ENCODE measurements around the gene SEL1L2. TPM values are rescaled to one million over a fixed set of nuclear protein-coding genes. Genes with fewer than 3 reads are reported as not detected.

Gene SEL1L2
- total and polyA plus RNA-seq, 4 donors, result not detected

DNA sequence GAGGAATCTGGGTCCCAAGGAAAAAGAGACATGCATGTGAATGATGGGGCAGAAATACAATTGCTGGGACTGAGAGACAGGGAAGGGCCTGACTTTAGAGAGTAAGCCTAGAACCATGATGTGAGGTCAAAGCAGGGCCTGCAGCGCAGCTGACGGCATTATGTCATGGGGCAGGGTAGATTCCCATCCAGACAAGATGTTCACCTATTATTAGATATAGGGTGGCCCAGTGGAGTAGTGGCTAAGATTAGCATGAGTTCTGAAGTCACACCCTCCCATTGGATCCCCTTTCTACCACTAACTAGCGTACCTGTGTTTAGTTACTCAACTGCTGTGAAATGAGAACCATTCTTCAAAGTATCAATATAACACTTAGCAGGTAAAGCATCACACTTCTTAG lies 166.0 kb downstream of the SEL1L2 start:
- Histone ChIP-seq H3K4me3 (no peak overlapping the region), H3K9me3 (ENCODE audit: control insufficient read depth in 4 of 4, insufficient read depth in 3 of 4, low read length in 3 of 4) (no peaks in the 10 kb centered on the region), H3K27ac (ENCODE audit: low read depth in 1 of 2, low read length in 1 of 2) (no peak overlapping the region), H3K36me3 (ENCODE audit: control insufficient read depth in 4 of 4, insufficient read depth in 4 of 4, low read length in 4 of 4) (no peaks in the 10 kb centered on the region), H3K4me1 (ENCODE audit: control insufficient read depth in 5 of 5, insufficient read depth in 5 of 5, low read length in 5 of 5) (no peaks in the 10 kb centered on the region), H3K27me3 (ENCODE audit: control insufficient read depth in 3 of 3, insufficient read depth in 3 of 3, low read length in 2 of 3) (no peaks in the 10 kb centered on the region), H3K9ac (ENCODE audit: insufficient read depth in 1 of 2, low read length in 2 of 2) (no peak overlapping the region)
- no peak for DNase-seq
- no peak for ATAC-seq (ENCODE audit: insufficient read depth, low FRiP score)
- WGBS, 2 donors, result 98 to 100% methylated on average over 3 of the region's 3 CpGs
- TF ChIP-seq, protein P1, sequence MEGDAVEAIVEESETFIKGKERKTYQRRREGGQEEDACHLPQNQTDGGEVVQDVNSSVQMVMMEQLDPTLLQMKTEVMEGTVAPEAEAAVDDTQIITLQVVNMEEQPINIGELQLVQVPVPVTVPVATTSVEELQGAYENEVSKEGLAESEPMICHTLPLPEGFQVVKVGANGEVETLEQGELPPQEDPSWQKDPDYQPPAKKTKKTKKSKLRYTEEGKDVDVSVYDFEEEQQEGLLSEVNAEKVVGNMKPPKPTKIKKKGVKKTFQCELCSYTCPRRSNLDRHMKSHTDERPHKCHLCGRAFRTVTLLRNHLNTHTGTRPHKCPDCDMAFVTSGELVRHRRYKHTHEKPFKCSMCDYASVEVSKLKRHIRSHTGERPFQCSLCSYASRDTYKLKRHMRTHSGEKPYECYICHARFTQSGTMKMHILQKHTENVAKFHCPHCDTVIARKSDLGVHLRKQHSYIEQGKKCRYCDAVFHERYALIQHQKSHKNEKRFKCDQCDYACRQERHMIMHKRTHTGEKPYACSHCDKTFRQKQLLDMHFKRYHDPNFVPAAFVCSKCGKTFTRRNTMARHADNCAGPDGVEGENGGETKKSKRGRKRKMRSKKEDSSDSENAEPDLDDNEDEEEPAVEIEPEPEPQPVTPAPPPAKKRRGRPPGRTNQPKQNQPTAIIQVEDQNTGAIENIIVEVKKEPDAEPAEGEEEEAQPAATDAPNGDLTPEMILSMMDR (IDR thresholded peaks at IDR 0.05; ENCODE audit: control extremely low read depth, extremely low read depth), result no peak

DNA sequence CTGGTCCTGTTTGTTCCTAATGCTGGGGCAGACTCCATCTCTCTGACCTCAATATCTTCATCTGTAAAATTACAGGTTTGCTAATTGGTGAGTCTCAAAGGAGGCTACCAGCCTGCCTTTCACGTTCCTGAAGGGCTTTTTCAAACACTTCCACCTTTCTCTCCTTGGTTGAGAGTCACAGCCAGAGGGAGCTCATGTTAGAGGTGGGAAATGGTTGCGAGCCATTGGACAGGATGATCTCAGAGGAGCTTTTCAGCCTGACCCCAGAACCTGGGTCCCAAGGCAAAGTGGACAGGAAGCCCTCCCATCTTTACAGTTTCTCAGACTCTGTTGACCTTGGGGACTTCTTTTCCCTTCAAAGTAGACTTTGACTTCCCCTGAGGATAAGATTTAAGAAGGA lies 168.0 kb downstream of the SEL1L2 start:
- WGBS, 2 donors, result 59 to 63% methylated on average over 2 of the region's 2 CpGs
- TF ChIP-seq, protein P1 (IDR thresholded peaks at IDR 0.05; ENCODE audit: control extremely low read depth, extremely low read depth), result no peak
- Histone ChIP-seq H3K27ac (ENCODE audit: low read depth in 1 of 2, low read length in 1 of 2) (peak overlapping the region in 1 of 2 donors; percentile 47), H3K4me1 (ENCODE audit: control insufficient read depth in 5 of 5, insufficient read depth in 5 of 5, low read length in 5 of 5) (no peaks in the 10 kb centered on the region), H3K36me3 (ENCODE audit: control insufficient read depth in 4 of 4, insufficient read depth in 4 of 4, low read length in 4 of 4) (peaks cover 6 to 8% (median 7%) of the 10 kb centered on the region in 4 donors), H3K9ac (ENCODE audit: insufficient read depth in 1 of 2, low read length in 2 of 2) (no peak overlapping the region), H3K9me3 (ENCODE audit: control insufficient read depth in 4 of 4, insufficient read depth in 3 of 4, low read length in 3 of 4) (no peaks in the 10 kb centered on the region), H3K4me3 (no peak overlapping the region), H3K27me3 (ENCODE audit: control insufficient read depth in 3 of 3, insufficient read depth in 3 of 3, low read length in 2 of 3) (no peaks in the 10 kb centered on the region)
- no peak for ATAC-seq (ENCODE audit: insufficient read depth, low FRiP score)
- no peak for DNase-seq

DNA sequence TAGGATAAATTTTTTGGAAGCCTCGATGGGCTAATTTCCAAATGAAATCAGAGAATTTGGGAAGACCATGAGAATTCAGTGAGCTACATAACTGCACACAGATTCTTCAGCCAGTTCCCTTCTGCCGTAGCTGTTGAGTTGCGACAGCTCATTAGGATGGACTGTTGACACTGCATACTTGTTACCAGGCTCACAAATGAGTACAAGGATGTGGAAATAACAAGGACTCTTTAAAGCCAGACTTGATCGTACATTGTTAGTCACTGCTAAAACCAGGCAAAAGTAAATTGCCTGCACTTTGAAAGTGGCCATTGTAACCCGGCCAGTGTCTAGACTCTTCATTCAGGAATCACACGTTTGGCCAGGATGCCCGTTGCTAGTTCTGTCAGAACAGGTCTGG lies 168.5 kb downstream of the SEL1L2 start:
- TF ChIP-seq, protein P1 (IDR thresholded peaks at IDR 0.05; ENCODE audit: control extremely low read depth, extremely low read depth), result no peak
- H3K9ac ChIP-seq (ENCODE audit: insufficient read depth in 1 of 2, low read length in 2 of 2), result no peak overlapping the region
- no peaks in the 10 kb centered on the region for H3K4me1 ChIP-seq (ENCODE audit: control insufficient read depth in 5 of 5, insufficient read depth in 5 of 5, low read length in 5 of 5)
- no peaks in the 10 kb centered on the region for H3K9me3 ChIP-seq (ENCODE audit: control insufficient read depth in 4 of 4, insufficient read depth in 3 of 4, low read length in 3 of 4)
- H3K27me3 ChIP-seq (ENCODE audit: control insufficient read depth in 3 of 3, insufficient read depth in 3 of 3, low read length in 2 of 3), result no peaks in the 10 kb centered on the region
- peaks cover 6 to 8% (median 7%) of the 10 kb centered on the region in 4 donors for H3K36me3 ChIP-seq (ENCODE audit: control insufficient read depth in 4 of 4, insufficient read depth in 4 of 4, low read length in 4 of 4)
- ATAC-seq (ENCODE audit: insufficient read depth, low FRiP score) (peak; percentile 61), DNase-seq (no peak)
- no peak overlapping the region for H3K27ac ChIP-seq (ENCODE audit: low read depth in 1 of 2, low read length in 1 of 2)
- no peak overlapping the region for H3K4me3 ChIP-seq
- WGBS, 2 donors, result 62 to 67% methylated on average over 7 of the region's 7 CpGs
